IPS-20b (cell line): ENCODE data around the gene TPRG1L.
A peak's percentile ranks its signal among the peaks of the same experiment; 100 is the strongest.
"Not testable (repeated sequence)": the region's sequence is repeated elsewhere in the genome, so short reads cannot be mapped to it uniquely, and the experiment has no call there.

Source experiments
- H3K27ac ChIP-seq: one replicate; pipeline ENCODE4 v1.5.1; 2013; ENCODE audit warnings: low read length
- H3K27me3 ChIP-seq: 2 replicates; pipeline ENCODE4 v1.6.1; 2013; ENCODE audit warnings: mild to moderate bottlenecking, low read length, inconsistent platforms; ENCODE audit not compliant: insufficient read depth
- H3K36me3 ChIP-seq: 2 replicates; pipeline ENCODE4 v1.6.1; 2013; ENCODE audit warnings: low read depth, mild to moderate bottlenecking, inconsistent platforms, low read length, moderate library complexity; ENCODE audit not compliant: insufficient read depth
- H3K4me1 ChIP-seq: 2 replicates; pipeline ENCODE4 v1.6.1; 2013; ENCODE audit warnings: mild to moderate bottlenecking, control low read depth, inconsistent platforms, low read length, moderate library complexity; ENCODE audit not compliant: insufficient read depth
- H3K4me3 ChIP-seq: 2 replicates; pipeline ENCODE4 v1.5.1; 2013; ENCODE audit warnings: mild to moderate bottlenecking, low read length, inconsistent platforms
- H3K9ac ChIP-seq: 2 replicates; pipeline ENCODE4 v1.6.1; 2013; ENCODE audit warnings: low read depth, mild to moderate bottlenecking, inconsistent platforms, low read length, moderate library complexity
- H3K9me3 ChIP-seq: 2 replicates; pipeline ENCODE4 v1.6.1; 2013; ENCODE audit warnings: mild to moderate bottlenecking, low read depth, low read length, inconsistent platforms; ENCODE audit not compliant: insufficient read depth

The TPRG1L gene

DNA sequence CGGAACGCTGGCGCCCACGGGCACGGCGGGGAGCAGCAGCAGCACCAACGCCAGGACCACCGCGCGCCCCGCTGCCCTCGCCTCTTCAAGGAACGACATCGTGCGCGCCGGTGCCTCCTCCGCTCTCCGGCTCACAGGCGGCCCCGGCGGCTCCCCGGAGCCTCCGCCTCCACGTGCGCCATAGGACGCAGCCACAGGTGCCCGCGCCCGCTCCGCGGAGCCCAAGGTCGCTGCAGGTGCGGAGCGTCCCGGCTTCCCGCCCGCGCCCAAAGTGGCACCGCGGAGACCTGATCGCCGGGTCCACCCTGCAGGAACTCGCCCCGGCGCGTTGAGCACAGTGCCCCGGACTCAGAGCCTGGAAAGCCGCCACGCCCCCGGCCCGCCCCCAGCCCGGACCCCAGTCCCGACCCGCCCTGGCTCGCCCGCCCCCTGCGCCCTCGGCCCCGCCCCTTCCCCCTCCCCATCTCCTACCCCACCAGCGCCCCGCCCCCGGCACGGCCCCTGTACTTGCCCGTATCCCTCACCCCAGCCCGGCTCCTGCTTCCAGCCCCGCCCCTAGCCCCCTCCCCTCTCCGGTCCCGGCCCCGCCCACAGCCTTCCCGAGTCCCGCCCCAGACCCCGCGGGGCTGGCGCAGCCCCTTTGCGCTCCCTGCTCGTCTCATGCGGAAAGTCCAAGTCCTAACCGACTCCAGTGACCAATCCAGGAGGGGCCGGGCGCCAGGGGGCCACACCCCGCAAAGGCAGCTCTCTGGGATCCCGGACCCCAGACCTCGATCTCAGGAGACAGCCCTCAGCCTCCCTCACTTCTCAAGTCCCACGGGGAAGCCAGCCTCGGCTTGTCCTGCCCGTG, 13.4 kb upstream of the TPRG1L start, which contains the start of gene MEGF6:
MEGF6 (minus strand) TSS at position 339 of the 850 bp plus-strand sequence; CDS start at position 99, 240 bp downstream.
- H3K9me3 ChIP-seq: no peaks in the 10 kb centered on the region
- H3K27ac ChIP-seq: no peak within 1 kb of the TSS
- no peaks in the 10 kb centered on the region for H3K36me3 ChIP-seq
- peaks cover 24% of the 10 kb centered on the region for H3K27me3 ChIP-seq
- H3K9ac ChIP-seq: peak within 1 kb of the TSS; percentile 67; the same call in 1 of the 2 replicates
- peaks cover 16% of the 10 kb centered on the region for H3K4me1 ChIP-seq
- H3K4me3 ChIP-seq: peak within 1 kb of the TSS; percentile 74

DNA sequence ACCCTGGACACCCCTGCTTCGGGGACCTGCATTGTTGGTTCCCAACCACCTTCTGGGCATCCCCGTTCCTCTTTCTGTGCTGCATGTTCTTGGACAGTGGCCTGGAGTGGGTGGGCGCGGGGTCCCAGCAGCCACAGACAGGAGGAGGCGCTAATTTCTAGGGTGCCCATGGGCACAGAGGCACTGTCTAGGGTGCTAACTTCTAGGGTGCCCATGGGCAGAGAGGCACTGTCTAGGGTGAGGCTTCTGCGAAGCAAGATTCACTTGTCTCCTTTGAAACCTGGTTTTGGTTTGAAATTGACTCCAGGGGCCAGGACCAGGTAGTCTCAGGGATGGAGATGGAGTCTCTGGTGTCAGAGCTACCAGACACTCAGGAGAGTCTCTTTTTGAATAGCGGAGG, 12.7 kb upstream of the TPRG1L start:
- H3K4me1 ChIP-seq: peaks cover 16% of the 10 kb centered on the region
- H3K9me3 ChIP-seq: no peaks in the 10 kb centered on the region
- no peak overlapping the region for H3K27ac ChIP-seq
- peaks cover 24% of the 10 kb centered on the region for H3K27me3 ChIP-seq
- no peak overlapping the region for H3K9ac ChIP-seq
- no peaks in the 10 kb centered on the region for H3K36me3 ChIP-seq
- H3K4me3 ChIP-seq: peak overlapping the region; percentile 54; the same call in 1 of the 2 replicates

DNA sequence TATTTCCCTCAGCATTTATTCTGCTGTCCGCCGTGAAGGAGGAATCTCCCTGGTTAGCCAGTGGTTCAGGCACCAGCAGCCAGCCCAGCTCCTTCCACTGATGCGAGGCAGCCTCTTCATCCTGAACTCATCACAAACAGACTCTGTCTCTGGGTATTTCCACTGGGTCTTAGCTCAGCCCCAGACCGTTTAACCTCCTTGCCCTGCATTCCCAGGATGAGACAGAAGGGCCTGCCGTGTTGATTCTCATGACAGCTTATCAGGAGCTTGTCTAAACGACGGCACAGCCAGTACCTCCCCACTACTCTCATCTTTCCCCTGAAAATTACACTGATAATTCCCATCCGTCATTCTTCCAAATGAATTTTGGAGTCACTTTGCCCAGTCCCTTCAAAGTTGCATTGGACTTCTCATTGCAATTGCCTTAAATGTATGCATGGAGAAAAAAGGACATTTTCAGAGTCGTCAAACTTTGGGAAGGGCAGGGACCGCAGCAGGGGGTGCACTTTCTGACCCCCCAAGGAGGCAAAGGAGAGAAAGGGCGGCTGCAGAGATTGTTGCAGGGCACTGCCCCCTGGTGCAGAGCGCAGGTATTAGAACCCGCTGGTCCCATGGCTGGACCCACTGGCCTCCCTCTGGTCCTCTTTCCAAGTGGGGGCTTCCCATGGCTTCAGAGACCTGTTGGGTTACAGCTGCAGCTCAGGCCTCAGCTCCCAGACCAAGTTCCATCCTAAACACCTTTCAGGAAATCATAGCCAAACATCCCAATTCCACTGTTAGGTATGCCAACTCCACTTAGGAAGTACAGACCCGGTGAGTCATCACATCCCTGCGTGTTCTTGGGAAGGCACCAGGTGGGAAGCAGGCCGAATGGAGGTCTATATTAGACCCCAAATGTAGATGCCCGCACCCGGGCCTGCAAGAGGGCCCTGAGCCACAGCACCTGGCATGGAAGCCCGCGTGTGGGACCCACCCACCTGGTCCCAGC, 9.8 kb upstream of the TPRG1L start:
- Histone ChIP-seq H3K9me3 (no peaks in the 10 kb centered on the region), H3K4me3 (no peak overlapping the region), H3K27ac (no peak overlapping the region), H3K27me3 (peaks cover 27% of the 10 kb centered on the region), H3K4me1 (peaks cover 13% of the 10 kb centered on the region), H3K9ac (no peak overlapping the region), H3K36me3 (no peaks in the 10 kb centered on the region)

DNA sequence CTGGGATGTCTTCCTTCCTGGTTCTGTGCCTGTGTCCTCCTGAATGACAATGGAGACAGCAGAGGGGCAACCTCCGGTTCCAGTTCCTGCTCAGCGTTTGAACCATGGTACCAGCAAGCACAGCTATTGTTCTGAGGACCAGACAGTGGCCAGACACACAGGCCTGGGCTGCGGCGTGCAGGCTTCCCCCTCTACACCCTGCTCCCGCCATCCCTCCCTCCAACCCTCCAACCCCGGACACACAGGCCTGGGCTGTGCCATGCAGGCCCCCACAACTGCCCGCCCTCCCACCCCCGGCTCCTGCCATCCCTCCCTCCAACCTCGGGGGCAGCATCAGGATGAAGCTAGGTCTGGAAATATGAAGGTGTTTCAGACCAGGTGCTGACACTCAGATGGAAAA, 8.0 kb upstream of the TPRG1L start:
- Histone ChIP-seq H3K36me3 (no peaks in the 10 kb centered on the region), H3K4me3 (no peak overlapping the region), H3K27ac (no peak overlapping the region), H3K4me1 (peaks cover 12% of the 10 kb centered on the region), H3K27me3 (peaks cover 26% of the 10 kb centered on the region), H3K9ac (no peak overlapping the region), H3K9me3 (no peaks in the 10 kb centered on the region)

DNA sequence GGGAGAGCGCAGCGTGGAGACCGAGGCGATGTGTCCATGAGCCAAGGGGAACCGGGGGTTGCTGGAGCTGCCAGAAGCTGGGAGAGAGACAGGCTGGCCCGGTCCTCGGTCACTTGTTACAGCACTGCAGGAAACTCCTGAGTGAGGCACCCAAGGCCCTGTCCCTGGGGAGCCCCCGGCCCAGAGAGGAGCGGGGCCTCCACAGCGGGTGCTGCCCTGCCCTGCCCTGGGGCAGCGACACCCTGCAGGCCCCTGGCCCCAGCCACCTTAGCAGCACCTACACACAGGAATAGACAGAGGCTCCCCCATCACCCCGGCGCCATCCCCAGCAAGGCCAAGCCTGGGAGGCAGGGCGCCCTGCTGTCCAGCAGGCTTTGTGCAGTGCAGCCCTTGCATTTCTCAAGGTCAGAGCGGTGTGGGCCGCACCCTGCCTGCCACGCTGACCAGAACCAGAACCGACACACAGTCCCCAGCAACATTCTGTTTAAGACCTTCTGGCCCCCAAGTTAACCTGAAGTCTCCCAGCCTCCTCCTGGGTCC, 6.9 kb upstream of the TPRG1L start:
- no peak overlapping the region for H3K9ac ChIP-seq
- no peaks in the 10 kb centered on the region for H3K9me3 ChIP-seq
- H3K36me3 ChIP-seq: no peaks in the 10 kb centered on the region
- peaks cover 16% of the 10 kb centered on the region for H3K27me3 ChIP-seq
- no peak overlapping the region for H3K27ac ChIP-seq
- H3K4me3 ChIP-seq: no peak overlapping the region
- peaks cover 12% of the 10 kb centered on the region for H3K4me1 ChIP-seq

DNA sequence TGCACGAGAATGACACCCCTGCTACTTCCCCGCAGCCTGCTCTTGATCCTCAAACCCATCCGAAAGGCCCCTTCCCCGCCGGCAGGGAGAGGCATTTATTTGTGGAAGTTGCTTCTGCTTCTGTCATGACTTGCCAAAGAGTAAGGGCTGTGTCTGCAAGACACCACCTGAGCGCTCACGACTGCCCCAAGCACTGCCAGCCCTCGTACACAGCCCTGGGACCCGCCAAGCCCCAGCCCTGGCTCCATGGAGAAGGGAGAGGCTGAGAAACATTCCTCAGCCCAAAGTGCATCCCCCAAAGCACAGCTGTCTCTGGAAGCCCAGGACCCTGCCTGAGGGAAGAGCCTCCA, 6.3 kb upstream of the TPRG1L start:
- Histone ChIP-seq H3K4me3 (no peak overlapping the region), H3K4me1 (peaks cover 8% of the 10 kb centered on the region), H3K9me3 (no peaks in the 10 kb centered on the region), H3K36me3 (no peaks in the 10 kb centered on the region), H3K9ac (no peak overlapping the region), H3K27me3 (peaks cover 11% of the 10 kb centered on the region; the same call in 1 of the 2 replicates), H3K27ac (no peak overlapping the region)

DNA sequence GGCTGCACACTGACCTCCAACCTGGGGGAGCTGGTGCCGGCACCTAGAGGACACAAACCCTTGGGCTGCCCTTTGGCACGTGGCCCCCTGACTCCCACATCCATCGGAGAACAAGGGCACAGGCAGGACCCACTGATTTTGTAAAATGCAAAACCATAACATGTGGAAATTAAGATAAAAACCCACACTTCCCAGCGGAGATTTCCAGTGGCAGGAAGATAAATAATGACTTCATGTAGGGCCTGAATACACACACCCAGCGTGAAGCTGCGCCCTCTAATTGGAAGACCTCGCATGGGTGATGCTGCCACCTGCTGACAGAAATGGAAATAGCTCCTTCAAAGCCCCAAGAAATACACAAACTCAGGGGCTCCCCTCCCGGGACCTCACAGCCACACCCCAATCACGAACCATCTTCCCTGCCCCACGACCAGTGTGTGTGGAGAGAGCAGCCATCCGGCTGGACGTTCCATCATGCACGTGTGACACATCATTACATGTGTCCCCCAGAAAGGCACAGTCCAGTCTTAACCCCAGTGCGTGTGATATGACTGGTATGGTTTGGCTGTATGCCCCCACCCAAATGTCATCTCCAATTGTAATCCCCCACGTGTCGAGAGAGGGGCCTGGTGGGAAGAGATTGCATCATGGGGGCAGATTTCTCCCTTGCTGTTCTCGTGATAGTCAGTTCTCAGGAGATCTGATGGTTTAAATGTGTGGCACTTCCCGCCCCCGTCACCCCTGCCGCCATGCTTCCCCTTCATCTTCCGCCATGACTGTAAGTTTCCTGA, 5.7 kb upstream of the TPRG1L start:
- H3K27me3 ChIP-seq: peaks cover 17% of the 10 kb centered on the region; the same call in 1 of the 2 replicates
- no peak overlapping the region for H3K27ac ChIP-seq
- H3K9me3 ChIP-seq: no peaks in the 10 kb centered on the region
- H3K36me3 ChIP-seq: no peaks in the 10 kb centered on the region
- no peak overlapping the region for H3K4me3 ChIP-seq
- peaks cover 6% of the 10 kb centered on the region for H3K4me1 ChIP-seq
- no peak overlapping the region for H3K9ac ChIP-seq

DNA sequence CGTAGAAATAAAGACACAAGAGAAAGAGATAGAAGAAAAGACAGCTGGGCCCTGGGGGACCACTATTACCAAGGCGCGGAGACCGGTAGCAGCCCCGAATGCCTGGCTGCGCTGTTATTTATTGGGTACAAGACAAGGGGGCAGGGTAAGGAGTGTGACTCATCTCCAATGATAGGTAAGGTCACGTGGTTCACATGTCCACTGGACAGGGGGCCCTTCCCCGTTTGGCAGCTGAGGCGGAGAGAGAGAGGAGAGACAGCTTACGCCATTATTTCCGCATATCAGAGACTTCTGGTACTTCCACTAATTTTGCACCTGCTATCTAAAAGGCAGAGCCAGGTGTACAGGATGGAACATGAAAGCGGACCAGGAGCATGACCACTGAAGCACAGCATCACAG, 4.1 kb upstream of the TPRG1L start:
- Histone ChIP-seq H3K27me3 (peaks cover 17% of the 10 kb centered on the region; the same call in 1 of the 2 replicates), H3K9ac (no peak overlapping the region), H3K4me1 (0 out of 2 replicates have a peak, but pooled peaks cover 1% of the 10 kb centered on the region), H3K4me3 (no peak overlapping the region), H3K27ac (no peak overlapping the region), H3K9me3 (no peaks in the 10 kb centered on the region), H3K36me3 (no peaks in the 10 kb centered on the region)

DNA sequence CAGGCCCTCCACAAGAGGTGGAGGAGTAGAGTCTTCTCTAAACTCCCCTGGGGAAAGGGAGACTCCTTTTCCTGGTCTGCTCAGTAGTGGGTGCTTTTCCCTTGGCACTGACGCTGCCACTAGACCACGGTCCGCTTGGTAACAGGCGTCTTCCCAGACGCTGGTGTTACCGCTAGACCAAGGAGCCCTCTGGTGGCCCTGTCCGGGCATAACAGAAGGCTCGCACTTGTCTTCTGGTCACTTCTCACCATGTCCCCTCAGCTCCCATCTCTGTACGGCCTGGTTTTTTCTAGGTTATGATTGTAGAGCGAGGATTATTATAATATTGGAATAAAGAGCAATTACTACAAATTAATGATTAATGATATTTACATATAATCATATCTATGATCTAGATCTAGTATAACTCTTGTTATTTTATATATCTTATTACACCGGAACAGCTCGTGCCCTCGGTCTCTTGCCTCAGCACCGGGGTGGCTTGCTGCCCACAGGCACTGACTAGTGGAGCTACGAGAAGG, 3.6 kb upstream of the TPRG1L start:
- not testable (repeated sequence) for H3K27ac ChIP-seq, H3K36me3 ChIP-seq, H3K4me3 ChIP-seq, H3K9me3 ChIP-seq, H3K9ac ChIP-seq, H3K4me1 ChIP-seq
- peaks cover 17% of the 10 kb centered on the region; the same call in 1 of the 2 replicates for H3K27me3 ChIP-seq

DNA sequence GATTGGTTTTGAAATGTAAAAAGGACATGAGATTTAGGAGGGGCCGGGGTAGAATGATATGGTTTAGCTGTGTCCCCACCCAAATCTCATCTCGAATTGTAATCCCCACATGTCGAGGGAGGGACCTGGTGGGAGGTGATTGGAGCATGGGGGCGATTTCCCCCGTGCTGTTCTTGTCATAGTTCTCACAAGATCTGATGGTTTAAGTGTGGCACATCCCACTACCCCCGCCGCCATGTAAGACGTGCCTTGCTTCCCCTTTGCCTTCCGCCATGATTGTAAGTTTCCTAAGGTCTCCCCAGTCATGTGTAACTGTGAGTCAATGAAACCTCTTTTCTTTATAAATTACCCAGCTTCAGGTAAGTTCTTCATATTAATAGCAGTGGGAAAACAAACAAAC, 2.7 kb upstream of the TPRG1L start:
- not testable (repeated sequence) for H3K27ac ChIP-seq, H3K9me3 ChIP-seq
- peaks cover 17% of the 10 kb centered on the region; the same call in 1 of the 2 replicates for H3K27me3 ChIP-seq

More for the DNA sequence above, 2.7 kb upstream of the TPRG1L start:
- H3K36me3 ChIP-seq, H3K4me3 ChIP-seq, H3K9ac ChIP-seq, H3K4me1 ChIP-seq: not testable (repeated sequence)
